Inferior parietal cortex (tissue), 1 donor: ENCODE measurements around the gene SCAANT1.

Experiments
- DNase-seq: peaks from one replicate; pipeline ENCODE4 v3.0.0-alpha.2; 2016; ENCODE audit errors: extremely low spot score

SCAANT1 gene

GRCh38 chr3:63900459-63900858 lies 11.7 kb downstream of the SCAANT1 start:
- no peak for DNase-seq

GRCh38 chr3:63900010-63900409 lies 12.2 kb downstream of the SCAANT1 start:
- no peak for DNase-seq

GRCh38 chr3:63896332-63897030 lies 15.7 kb downstream of the SCAANT1 start:
- no peak for DNase-seq

- no peak for DNase-seq
Measured at GRCh38 chr3:63895422-63896189, 16.6 kb downstream of the SCAANT1 start.

GRCh38 chr3:63892773-63893352 lies 19.3 kb downstream of the SCAANT1 start:
- DNase-seq: no peak

GRCh38 chr3:63891518-63891917 lies 20.7 kb downstream of the SCAANT1 start:
- DNase-seq: no peak

GRCh38 chr3:63886858-63887257 lies 25.3 kb downstream of the SCAANT1 start:
- DNase-seq: no peak

GRCh38 chr3:63880653-63881052 lies 31.5 kb downstream of the SCAANT1 start:
- no peak for DNase-seq

GRCh38 chr3:63878394-63879060 lies 33.7 kb downstream of the SCAANT1 start:
- DNase-seq: no peak

GRCh38 chr3:63877737-63878393 lies 34.3 kb downstream of the SCAANT1 start:
- DNase-seq: no peak

GRCh38 chr3:63876260-63876659 lies 35.9 kb downstream of the SCAANT1 start:
- no peak for DNase-seq

GRCh38 chr3:63875510-63875909 lies 36.7 kb downstream of the SCAANT1 start:
- no peak for DNase-seq

GRCh38 chr3:63874769-63875168 lies 37.4 kb downstream of the SCAANT1 start:
- no peak for DNase-seq

GRCh38 chr3:63872135-63872924 lies 39.9 kb downstream of the SCAANT1 start:
- no peak for DNase-seq

GRCh38 chr3:63870615-63871005 lies 41.6 kb downstream of the SCAANT1 start:
- DNase-seq: no peak

- DNase-seq: no peak
Measured at GRCh38 chr3:63869940-63870614, 42.1 kb downstream of the SCAANT1 start.

GRCh38 chr3:63867225-63867624 lies 45.0 kb downstream of the SCAANT1 start:
- no peak for DNase-seq

- DNase-seq: no peak
Measured at GRCh38 chr3:63864965-63865327, 47.2 kb downstream of the SCAANT1 start.

GRCh38 chr3:63864008-63864964 lies 47.9 kb downstream of the SCAANT1 start:
- DNase-seq: no peak
